ENCODE data around the gene DMTF1. TPM values are rescaled to one million over a fixed set of nuclear protein-coding genes. Genes with fewer than 3 reads are reported as not detected.
"Not testable (repeated sequence)": the region's sequence is repeated elsewhere in the genome, so short reads cannot be mapped to it uniquely, and the experiment has no call there.

The DMTF1 gene
- total RNA-seq, 1 donor from 2014 or later = 65.6 TPM

DNA sequence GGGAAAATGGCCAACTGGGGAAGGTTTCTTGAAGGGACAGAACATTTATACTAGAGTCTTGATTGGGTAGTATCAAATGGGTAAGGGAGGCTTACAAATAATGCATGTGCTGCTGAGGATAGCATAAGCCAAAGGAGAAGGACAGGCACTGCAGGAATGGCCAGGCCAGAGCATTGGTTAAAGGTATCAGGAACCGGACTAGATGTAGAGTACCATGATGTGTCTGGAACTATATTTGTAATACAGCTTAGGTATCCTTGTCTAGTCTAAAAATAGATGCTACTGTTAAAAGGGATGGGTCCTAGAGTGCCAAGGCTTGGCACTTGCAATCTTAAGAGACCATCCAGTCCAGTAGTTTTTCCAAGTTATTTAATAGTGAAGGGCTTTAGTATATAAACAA lies 47.0 kb downstream of the DMTF1 start:
- no peak for DNase-seq (ENCODE audit: low spot score)

DNA sequence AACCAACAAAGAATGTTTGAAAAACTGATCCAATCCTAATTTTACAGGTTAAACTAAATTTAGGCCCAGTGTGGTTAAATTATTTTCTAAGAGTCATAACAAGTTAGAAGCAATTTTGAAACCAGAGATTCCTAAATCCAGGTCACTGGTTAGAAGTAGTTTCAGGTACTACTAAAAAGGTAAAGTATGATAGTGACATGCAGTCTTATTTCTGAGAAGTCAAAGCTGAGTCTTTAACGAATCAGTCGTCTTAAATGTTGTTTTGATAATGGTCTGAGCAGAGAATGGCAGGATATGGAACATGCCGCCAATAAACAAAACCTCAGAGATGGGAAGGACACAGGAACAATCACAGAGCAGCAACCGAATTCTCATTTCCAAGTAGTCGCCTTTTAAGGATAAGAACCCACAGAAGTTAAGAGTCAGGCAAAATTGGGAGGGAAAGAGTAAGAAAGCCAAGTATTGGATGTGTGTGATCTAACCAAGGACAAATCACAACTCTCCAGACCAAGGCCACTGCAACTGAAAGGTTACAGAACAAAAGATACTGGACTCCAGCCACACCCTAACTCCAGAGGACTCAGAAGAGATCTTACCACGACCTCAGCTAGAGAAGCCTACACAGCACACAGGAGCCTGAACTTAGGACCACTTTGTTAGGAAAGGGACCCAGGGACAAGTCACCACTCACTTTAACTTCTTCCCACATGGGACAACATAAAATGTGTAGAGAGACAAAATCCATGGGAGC lies 47.6 kb downstream of the DMTF1 start:
- DNase-seq (ENCODE audit: low spot score) = no peak

DNA sequence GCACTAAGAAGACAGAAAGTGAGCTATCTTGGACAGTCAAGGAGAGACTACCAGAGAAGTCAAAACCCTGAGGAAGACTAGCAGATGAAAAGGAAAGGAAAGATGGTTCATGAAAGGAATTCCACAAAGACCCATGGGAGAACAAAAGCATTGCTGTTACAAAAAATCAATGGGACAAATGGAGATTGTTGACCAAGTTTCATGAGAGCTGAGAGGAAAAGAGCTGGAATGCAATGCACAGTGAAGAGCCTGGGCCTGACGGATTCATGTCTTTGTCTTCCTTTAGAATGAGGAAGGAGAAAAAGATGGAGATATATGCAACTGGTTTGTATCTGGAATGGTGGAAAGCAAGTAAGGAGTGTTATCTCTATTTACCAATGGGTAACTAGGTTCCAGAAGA lies 50.0 kb downstream of the DMTF1 start:
- no peak for DNase-seq (ENCODE audit: low spot score)

DNA sequence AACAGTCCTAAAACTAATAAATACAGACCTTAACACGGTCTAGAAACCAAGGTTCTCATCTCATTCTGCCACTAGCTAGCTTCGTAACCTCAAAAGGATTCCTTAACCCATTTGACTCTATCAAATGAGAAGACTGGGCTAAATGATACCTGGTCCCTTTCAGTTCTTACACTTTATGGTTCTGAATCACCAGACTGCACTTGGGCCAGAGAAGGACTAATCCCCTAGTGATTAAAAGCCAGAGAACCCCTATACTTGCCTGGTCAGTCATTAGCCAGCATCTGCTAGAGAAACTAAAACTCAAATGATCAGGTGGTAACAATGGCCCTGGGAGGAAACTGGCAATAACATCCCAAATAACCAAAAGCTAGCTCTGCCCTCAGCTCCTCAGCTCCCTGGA lies 50.5 kb downstream of the DMTF1 start:
- DNase-seq (ENCODE audit: low spot score) = no peak

- DNase-seq (ENCODE audit: low spot score) = not testable (repeated sequence)
These were observed 51.7 kb downstream of the DMTF1 start for GRCh38 chr7:87203929-87204328.

- DNase-seq (ENCODE audit: low spot score) = no peak
These were observed 52.7 kb downstream of the DMTF1 start for GRCh38 chr7:87204933-87205332.

DNA sequence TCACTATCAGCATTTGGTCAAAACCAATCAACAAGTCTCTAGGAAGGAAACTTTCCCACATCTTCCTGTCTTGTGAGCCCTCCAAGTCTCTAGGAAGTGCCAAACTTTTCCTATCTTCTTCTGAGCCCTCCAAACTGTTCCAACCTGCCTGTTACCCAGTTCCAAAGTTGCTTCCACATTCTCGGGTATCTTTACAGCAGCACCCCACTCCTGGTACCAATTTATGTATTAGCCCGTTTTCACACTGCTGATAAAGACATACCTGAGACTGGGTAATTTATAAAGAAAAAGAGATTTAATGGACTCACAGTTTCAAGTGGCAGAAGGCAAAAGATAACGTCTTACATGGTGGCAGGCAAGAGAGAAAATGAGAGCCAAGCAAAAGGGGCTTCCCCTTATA lies 53.4 kb downstream of the DMTF1 start:
- DNase-seq (ENCODE audit: low spot score) = not testable (repeated sequence)

- DNase-seq (ENCODE audit: low spot score) = no peak
These were observed 54.1 kb downstream of the DMTF1 start for GRCh38 chr7:87206361-87206760.

GRCh38 chr7:87209295-87209924 lies 57.2 kb downstream of the DMTF1 start:
- no peak for DNase-seq (ENCODE audit: low spot score)

DNA sequence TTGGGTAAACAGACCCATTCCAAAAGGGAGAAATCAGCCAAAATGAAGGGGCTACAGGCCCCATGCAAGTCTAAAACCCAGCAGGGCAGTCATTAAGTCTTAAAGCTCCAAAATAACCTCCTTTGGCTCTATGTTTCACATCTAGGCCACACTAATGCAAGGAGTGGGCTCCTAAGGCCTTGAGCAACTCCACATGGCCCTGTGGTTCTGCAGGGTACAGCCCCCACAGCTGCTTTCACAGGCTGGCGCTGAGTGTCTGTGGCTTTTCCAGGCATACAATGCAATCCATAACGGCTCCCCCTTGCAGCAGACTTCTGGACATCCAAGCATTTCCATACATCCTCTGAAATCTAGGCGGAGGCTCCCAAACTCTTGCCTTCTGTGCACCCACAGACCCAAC lies 58.3 kb downstream of the DMTF1 start:
- no peak for DNase-seq (ENCODE audit: low spot score)

- DNase-seq (ENCODE audit: low spot score) = no peak
These were observed 60.2 kb downstream of the DMTF1 start for GRCh38 chr7:87212498-87212897.

- DNase-seq (ENCODE audit: low spot score) = no peak
These were observed 61.0 kb downstream of the DMTF1 start for GRCh38 chr7:87213252-87213651.

GRCh38 chr7:87213811-87214210 lies 61.6 kb downstream of the DMTF1 start:
- DNase-seq (ENCODE audit: low spot score) = no peak

GRCh38 chr7:87215046-87215445 lies 62.8 kb downstream of the DMTF1 start:
- DNase-seq (ENCODE audit: low spot score) = no peak

DNA sequence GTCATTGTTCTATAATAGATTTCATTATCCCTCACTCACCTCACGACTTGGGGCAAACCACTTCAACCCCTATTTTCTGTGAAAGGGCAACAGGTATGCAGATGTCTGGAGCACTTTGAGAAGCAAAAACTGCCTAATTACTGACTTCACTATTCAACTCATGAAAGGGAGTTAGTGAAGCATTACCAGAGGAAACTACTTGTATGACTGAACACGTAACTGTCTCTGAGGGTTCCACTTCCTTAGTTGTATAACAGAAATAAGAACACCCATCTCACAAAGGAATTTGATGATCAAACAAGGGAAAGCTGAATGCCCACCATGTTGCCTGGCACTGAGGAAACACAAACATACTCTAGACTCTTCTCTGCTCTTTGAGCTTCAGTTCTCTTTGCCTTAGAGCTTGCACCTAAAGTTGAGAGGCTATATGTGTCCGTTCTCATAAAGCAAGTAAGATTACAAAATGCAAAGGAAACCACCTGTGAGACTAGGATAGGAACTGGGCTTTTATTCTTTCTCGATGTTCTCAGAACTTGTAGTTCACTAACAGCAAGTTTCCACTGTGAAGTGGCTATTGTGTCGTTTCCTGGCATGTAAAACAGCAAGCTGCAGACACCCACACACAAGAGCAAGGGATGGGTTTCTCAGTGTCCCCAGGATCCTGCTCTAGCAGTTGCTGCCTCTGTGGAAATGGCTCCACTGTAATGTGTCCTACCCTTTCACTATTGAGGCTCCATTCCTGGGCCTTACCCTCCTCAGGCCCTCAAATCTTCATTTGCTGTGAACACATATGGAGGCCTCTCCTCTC lies 64.7 kb downstream of the DMTF1 start:
- no peak for DNase-seq (ENCODE audit: low spot score)

- no peak for DNase-seq (ENCODE audit: low spot score)
These were observed 65.9 kb downstream of the DMTF1 start for GRCh38 chr7:87217983-87218653.

DNA sequence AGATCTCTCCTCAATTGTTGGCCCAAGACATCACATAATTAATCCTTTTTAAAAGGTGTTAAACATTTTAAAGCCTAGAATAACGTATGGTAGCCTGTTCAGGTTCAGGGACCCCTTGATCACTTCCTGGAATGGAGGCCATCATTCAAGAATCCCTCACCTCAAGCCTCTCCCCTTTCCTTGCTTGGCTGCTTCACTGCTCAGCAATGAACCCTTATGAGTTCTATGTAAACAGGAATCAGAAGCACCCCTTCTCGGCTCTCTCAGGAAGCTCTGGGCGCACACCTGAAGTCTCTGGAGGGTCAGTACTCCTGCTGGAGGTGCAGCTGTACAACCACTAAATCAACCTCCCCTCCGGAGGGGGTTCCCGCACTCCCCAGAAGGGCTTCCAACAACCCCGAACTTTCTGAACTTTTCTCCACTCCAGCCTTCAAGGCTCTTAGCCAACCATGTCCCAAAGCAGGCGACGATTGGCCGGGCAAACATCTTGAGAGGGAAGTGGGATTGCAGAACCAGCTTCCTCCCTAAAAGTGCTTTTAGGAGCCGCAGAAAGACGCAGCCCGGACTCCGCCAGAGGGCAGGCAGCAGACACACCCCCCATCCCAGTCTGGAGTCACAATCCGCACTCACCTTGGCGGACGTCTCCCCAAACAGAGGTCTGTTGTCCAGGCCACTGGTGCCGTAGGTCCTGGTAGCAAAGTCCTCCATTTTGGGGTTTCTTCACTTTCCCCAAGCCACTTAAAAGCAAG lies 66.7 kb downstream of the DMTF1 start:
- DNase-seq (ENCODE audit: low spot score) = peak; percentile 47

DNA sequence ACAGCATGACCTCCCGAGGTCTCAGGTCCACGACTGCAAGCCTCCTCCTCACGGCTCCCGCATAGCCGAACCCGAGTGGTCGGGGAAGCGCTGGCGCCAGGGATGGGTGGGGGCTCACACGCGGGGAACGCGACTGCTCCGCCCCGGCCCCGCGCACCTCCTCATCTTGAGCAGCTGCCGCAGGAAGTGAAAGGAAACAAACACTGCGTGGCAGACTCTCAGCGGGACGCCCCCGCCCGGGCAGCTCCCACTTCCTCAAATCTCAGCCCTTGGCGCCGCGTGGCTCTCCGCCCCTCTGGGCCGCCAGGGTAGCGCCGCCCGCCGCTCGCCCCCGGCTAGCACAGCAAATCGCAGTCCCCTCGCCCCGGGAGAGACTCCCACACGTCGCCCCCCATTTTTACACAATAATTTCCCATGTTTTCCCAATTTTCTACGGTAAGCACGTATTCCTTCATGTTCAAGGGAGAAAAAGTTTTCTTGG lies 67.3 kb downstream of the DMTF1 start, which contains the start of gene TMEM243:
Gene TMEM243, minus strand, starts transcription at position 188 of the 481 bp plus-strand sequence. CDS start 229 bp downstream, outside the sequence.
- DNase-seq (ENCODE audit: low spot score) = peak; percentile 75

DNA sequence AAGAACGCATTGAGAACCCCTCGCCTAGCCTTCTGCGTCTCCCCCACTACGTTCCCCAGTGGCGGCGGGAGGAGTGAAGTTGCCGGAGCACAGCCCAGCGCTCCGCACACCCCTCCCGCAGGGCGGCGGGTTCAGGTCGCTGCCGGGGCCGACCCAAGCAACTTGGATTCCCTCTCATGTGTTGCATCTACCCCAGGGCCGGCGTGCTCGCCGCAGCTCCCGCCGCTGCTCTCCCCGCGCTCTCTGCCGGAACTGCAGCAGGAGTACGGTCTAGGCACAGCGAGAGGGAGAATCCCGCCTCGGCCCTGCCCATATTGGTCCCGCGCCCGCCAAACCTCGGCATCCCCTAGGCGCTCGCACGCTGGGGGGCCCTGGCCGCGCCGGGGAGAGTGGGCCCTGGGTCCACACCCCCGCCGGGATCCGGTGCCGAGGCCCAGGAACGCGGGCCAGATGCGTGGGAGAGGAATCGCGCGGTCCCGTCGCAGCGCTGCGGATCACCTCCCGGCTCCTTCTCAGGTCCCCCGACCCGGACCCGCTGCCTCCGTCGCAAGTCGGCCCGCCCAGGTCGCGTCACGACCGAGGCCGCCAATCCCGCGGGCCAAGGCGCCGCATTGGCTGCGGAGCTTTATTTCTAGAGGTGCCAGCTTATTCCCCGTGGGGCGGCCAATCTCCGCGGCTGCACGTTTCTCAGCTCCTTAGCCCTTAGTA lies 67.9 kb downstream of the DMTF1 start:
- peak; percentile 80 for DNase-seq (ENCODE audit: low spot score)

- no peak for DNase-seq (ENCODE audit: low spot score)
These were observed 68.5 kb downstream of the DMTF1 start for GRCh38 chr7:87220734-87221215.
